Measurements from ENCODE around the gene CDK11B.

DNA sequence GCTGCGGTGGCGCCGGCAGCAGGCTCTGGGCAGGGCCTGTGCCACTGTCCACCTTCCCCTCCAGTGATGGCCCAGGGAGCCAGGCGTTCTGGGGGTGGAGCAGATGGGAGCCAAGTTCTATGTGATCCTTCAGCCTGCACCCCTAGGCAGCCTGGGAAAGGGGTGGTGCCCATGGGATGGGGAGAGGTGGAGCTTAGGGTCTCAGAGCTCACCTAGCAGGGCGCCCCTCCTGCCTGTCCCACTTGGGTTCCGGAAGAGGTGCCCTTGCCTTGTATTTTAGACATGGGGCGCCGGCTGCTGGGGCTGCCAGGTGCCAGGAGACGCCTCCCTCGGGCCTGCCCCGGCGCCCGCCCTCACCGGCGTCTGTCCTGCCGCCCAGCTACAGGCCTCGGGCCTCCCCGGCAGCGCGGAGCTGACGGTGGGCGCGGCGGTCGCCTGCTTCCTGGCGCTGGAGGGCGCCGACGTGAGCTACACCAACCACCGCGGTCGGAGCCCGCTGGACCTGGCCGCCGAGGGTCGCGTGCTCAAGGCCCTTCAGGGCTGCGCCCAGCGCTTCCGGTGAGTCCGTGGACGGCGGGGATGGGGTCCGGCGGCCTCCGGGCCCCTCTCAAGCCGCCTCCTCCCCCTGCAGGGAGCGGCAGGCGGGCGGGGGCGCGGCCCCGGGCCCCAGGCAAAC, 29.9 kb downstream of the CDK11B start:
- TF ChIP-seq POLR2A (IDR thresholded peaks at IDR 0.05) (no peak), CTCF (IDR thresholded peaks at IDR 0.05) (no peak), POLR2AphosphoS5 (IDR thresholded peaks at IDR 0.05; ENCODE audit: insufficient read depth in 1 of 2, low read depth in 1 of 2) (no peak)

All from vagina (tissue), 2 donors.